ENCODE measurements around the gene ANKRD37. TPM values are rescaled to one million over a fixed set of nuclear protein-coding genes. Genes with fewer than 3 reads are reported as not detected.
"Not testable (repeated sequence)": the region's sequence is repeated elsewhere in the genome, so short reads cannot be mapped to it uniquely, and the experiment has no call there.

Gene ANKRD37
- total RNA-seq: 10 to 100 TPM; 12.5 to 14.1 TPM

- H3K27me3 Mint-ChIP-seq: no peaks in the 10 kb centered on the region
- peaks cover 30% of the 10 kb centered on the region for H3K4me1 Mint-ChIP-seq
- H3K36me3 Mint-ChIP-seq: peaks cover 30% of the 10 kb centered on the region
- H3K4me3 Mint-ChIP-seq: peak within 1 kb of the TSS; percentile 82
- H3K27ac Mint-ChIP-seq: peak within 1 kb of the TSS; percentile 92
- no peak for DNase-seq
- no peaks in the 10 kb centered on the region for H3K9me3 Mint-ChIP-seq
These were observed at the start of gene ANKRD37 for GRCh38 chr4:185396724-185397385. TSS of gene ANKRD37 (plus strand) at chr4:185396841. CDS start at chr4:185396924, 83 bp downstream.

- Mint-ChIP-seq H3K4me1 (peaks cover 24% of the 10 kb centered on the region), H3K36me3 (peaks cover 39% of the 10 kb centered on the region), H3K27ac (no peak overlapping the region), H3K9me3 (no peaks in the 10 kb centered on the region), H3K27me3 (no peaks in the 10 kb centered on the region), H3K4me3 (no peak overlapping the region)
- no peak for DNase-seq
These were observed 49.6 kb upstream of the ANKRD37 start for GRCh38 chr4:185346975-185347601.

DNA sequence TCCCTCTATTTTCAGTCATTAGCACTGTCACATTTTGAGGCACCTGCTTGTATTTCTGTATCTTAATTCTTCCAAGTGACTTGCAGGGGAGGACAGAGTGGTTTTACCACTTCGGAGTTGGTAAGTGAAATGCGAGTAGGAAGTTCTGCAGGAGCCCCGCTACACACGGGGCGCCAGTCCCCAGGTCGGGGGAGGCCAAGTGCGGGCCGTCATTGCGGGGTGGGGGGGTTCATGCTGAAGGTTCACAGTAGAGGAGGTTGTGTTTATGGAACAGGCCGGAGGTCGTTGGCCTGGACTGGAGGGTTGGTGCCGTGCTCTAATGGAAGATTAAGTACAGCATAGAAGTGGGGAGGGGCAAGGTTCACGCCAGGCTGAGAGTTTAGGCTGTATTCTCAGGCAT is 45.0 kb upstream of the ANKRD37 start:
- no peak for DNase-seq
- Mint-ChIP-seq H3K4me3 (no peak overlapping the region), H3K27me3 (no peaks in the 10 kb centered on the region), H3K4me1 (no peaks in the 10 kb centered on the region), H3K27ac (no peak overlapping the region), H3K36me3 (peaks cover 35% of the 10 kb centered on the region), H3K9me3 (no peaks in the 10 kb centered on the region)

- Mint-ChIP-seq H3K9me3 (no peaks in the 10 kb centered on the region), H3K27me3 (no peaks in the 10 kb centered on the region), H3K4me3 (no peak overlapping the region), H3K4me1 (peaks cover 4% of the 10 kb centered on the region), H3K36me3 (peaks cover 30% of the 10 kb centered on the region), H3K27ac (no peak overlapping the region)
- DNase-seq: no peak
These were observed 44.4 kb upstream of the ANKRD37 start for GRCh38 chr4:185352202-185352601.

DNA sequence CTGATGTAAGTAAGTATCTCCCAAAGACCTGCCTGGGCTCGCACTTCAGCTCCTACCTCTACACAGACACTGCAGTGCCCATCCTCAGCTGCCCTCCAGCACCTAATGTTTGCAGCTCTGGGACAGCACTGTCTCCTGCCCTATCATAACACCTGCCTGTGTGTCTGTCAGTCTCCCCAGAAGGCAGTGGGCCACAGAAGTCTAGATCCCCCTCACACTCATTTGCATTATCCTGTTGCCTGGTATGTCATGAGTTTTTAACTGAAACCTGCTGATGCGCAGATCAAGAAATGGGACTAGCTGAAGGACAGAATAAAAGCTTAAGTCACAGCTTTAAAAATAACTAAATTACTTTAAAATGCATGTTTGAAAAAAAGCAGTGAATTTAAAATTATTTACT is 43.9 kb upstream of the ANKRD37 start:
- Mint-ChIP-seq H3K4me3 (no peak overlapping the region), H3K27me3 (no peaks in the 10 kb centered on the region), H3K36me3 (peaks cover 29% of the 10 kb centered on the region), H3K27ac (no peak overlapping the region), H3K4me1 (peaks cover 8% of the 10 kb centered on the region), H3K9me3 (no peaks in the 10 kb centered on the region)
- DNase-seq: no peak

- Mint-ChIP-seq H3K27ac (no peak overlapping the region), H3K9me3 (no peaks in the 10 kb centered on the region), H3K4me3 (no peak overlapping the region), H3K27me3 (no peaks in the 10 kb centered on the region), H3K4me1 (peaks cover 8% of the 10 kb centered on the region), H3K36me3 (peaks cover 11% of the 10 kb centered on the region)
- no peak for DNase-seq
These were observed 39.4 kb upstream of the ANKRD37 start for GRCh38 chr4:185357211-185357610.

- H3K9me3 Mint-ChIP-seq: no peaks in the 10 kb centered on the region
- H3K27ac Mint-ChIP-seq: no peak overlapping the region
- no peaks in the 10 kb centered on the region for H3K27me3 Mint-ChIP-seq
- H3K4me3 Mint-ChIP-seq: no peak overlapping the region
- peaks cover 9% of the 10 kb centered on the region for H3K36me3 Mint-ChIP-seq
- peaks cover 8% of the 10 kb centered on the region for H3K4me1 Mint-ChIP-seq
- no peak for DNase-seq
These were observed 38.8 kb upstream of the ANKRD37 start for GRCh38 chr4:185357733-185358440.

GRCh38 chr4:185358514-185358913 is 38.1 kb upstream of the ANKRD37 start:
- H3K27me3 Mint-ChIP-seq: no peaks in the 10 kb centered on the region
- no peak overlapping the region for H3K4me3 Mint-ChIP-seq
- no peak overlapping the region for H3K27ac Mint-ChIP-seq
- no peak for DNase-seq
- no peaks in the 10 kb centered on the region for H3K9me3 Mint-ChIP-seq
- peaks cover 8% of the 10 kb centered on the region for H3K4me1 Mint-ChIP-seq
- peaks cover 9% of the 10 kb centered on the region for H3K36me3 Mint-ChIP-seq

GRCh38 chr4:185358959-185359358 is 37.7 kb upstream of the ANKRD37 start:
- Mint-ChIP-seq H3K4me3 (no peak overlapping the region), H3K36me3 (peaks cover 9% of the 10 kb centered on the region), H3K27me3 (no peaks in the 10 kb centered on the region), H3K4me1 (peaks cover 8% of the 10 kb centered on the region), H3K9me3 (no peaks in the 10 kb centered on the region), H3K27ac (no peak overlapping the region)
- DNase-seq: no peak

- H3K4me3 Mint-ChIP-seq: no peak overlapping the region
- no peak overlapping the region for H3K27ac Mint-ChIP-seq
- DNase-seq: no peak
- H3K36me3 Mint-ChIP-seq: peaks cover 9% of the 10 kb centered on the region
- H3K4me1 Mint-ChIP-seq: peaks cover 8% of the 10 kb centered on the region
- H3K27me3 Mint-ChIP-seq: no peaks in the 10 kb centered on the region
- no peaks in the 10 kb centered on the region for H3K9me3 Mint-ChIP-seq
These were observed 36.7 kb upstream of the ANKRD37 start for GRCh38 chr4:185359767-185360446.

DNA sequence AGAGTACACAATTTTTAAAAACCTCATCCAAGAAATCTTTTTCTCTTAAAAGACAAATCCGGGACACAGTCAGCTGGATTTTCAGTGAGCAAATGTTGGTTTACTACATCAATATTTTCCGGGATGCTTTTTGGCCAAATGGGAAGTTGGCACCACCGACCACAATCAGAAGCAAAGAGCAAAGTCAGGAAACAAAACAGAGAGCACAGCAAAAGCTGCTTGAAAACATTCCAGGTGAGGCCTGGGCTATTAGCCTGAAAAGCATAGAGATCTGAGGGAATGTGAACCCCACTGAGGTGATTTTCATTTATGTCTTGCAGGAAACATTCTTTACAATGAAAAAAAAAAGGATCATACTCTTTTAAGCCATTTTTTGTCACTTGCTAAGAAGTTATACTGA is 34.8 kb upstream of the ANKRD37 start:
- no peak overlapping the region for H3K27ac Mint-ChIP-seq
- no peaks in the 10 kb centered on the region for H3K27me3 Mint-ChIP-seq
- no peak overlapping the region for H3K4me3 Mint-ChIP-seq
- peaks cover 9% of the 10 kb centered on the region for H3K36me3 Mint-ChIP-seq
- DNase-seq: no peak
- no peaks in the 10 kb centered on the region for H3K9me3 Mint-ChIP-seq
- peaks cover 8% of the 10 kb centered on the region for H3K4me1 Mint-ChIP-seq

- not testable (repeated sequence) for H3K4me3 Mint-ChIP-seq, H3K27ac Mint-ChIP-seq
These were observed 34.1 kb upstream of the ANKRD37 start for GRCh38 chr4:185362570-185362969.

DNA sequence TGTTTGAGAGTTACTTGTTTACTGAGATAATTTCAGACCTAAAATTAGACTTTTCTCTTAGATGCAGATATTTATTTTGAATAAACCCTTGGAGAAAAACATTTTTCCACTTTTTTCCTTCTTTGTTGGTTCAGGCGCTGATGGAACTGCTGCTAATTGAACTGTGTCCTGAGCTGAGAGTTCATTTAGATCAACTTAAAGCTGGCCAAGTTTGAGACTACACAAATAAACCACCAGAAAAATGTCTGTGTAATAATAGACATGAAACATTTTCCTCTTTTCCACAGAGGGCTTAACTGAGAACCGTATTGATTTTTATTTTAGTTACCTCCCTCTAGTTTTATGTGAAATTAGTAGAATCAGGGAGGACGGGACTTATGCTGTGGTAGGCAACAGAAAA is 33.4 kb upstream of the ANKRD37 start:
- H3K27ac Mint-ChIP-seq: no peak overlapping the region
- no peak for DNase-seq
- H3K36me3 Mint-ChIP-seq: peaks cover 3% of the 10 kb centered on the region
- no peaks in the 10 kb centered on the region for H3K9me3 Mint-ChIP-seq
- H3K27me3 Mint-ChIP-seq: no peaks in the 10 kb centered on the region
- H3K4me3 Mint-ChIP-seq: no peak overlapping the region
- H3K4me1 Mint-ChIP-seq: no peaks in the 10 kb centered on the region

More at GRCh38 chr4:185362570-185362969, 34.1 kb upstream of the ANKRD37 start:
- H3K36me3 Mint-ChIP-seq, H3K9me3 Mint-ChIP-seq, DNase-seq, H3K27me3 Mint-ChIP-seq, H3K4me1 Mint-ChIP-seq: not testable (repeated sequence)

DNA sequence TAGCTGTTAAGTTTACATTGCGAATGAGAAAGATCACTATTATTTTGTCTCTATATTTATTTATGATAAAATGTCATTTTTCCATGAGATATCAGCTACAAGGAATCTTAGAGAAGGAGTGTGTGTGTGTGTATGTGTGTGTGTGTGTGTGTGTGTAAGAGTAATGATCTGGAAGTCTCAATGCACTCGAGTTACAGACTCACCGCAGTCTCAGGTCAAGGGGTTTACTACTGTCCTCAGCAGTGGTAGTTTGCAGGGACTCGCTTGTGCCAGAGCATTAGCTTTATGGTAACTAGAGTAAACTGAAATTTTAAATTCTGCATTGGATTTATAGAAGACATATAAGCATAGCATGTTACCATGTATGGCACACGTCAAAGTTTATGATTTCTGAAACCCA is 31.8 kb upstream of the ANKRD37 start:
- Mint-ChIP-seq H3K27me3 (no peaks in the 10 kb centered on the region), H3K9me3 (no peaks in the 10 kb centered on the region), H3K27ac (no peak overlapping the region), H3K4me3 (no peak overlapping the region), H3K4me1 (no peaks in the 10 kb centered on the region), H3K36me3 (peaks cover 2% of the 10 kb centered on the region)
- DNase-seq: no peak

DNA sequence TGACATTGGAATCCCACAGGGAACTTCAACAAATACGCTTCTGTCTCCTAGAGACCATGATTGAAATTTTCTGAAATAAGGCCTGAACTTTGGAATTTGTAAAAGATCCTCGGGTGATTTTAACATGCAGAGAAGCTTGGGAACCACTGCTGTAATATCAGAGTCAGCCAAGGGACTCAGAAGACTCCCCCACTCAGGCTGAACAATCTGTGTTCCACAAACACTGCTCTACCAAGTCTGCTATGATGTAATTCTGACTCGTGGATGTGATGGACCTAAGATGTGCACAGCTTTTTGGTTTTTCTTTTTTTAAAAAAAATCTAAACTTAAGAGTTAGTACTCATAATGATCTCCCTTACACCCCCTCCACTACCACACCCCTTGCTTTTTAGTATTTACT is 26.9 kb upstream of the ANKRD37 start:
- H3K9me3 Mint-ChIP-seq: no peaks in the 10 kb centered on the region
- H3K36me3 Mint-ChIP-seq: no peaks in the 10 kb centered on the region
- no peaks in the 10 kb centered on the region for H3K4me1 Mint-ChIP-seq
- no peak overlapping the region for H3K27ac Mint-ChIP-seq
- no peak for DNase-seq
- H3K4me3 Mint-ChIP-seq: no peak overlapping the region
- H3K27me3 Mint-ChIP-seq: no peaks in the 10 kb centered on the region

Data from activated naive CD8-positive, alpha-beta T cell treated with anti-CD3 and anti-CD28 coated beads for 36 hours (primary cell).